Mucosa of stomach (tissue), 1 donor: ENCODE results near the gene ITGB4.
"Not testable (repeated sequence)": the region's sequence is repeated elsewhere in the genome, so short reads cannot be mapped to it uniquely, and the experiment has no call there.

Experiments
- H3K27me3 ChIP-seq: one replicate; pipeline ENCODE4 v1.7.0; 2013; ENCODE audit warnings: mild to moderate bottlenecking, low read length; ENCODE audit not compliant: control insufficient read depth, insufficient read depth
- H3K36me3 ChIP-seq: one replicate; pipeline ENCODE4 v1.7.0; 2013; ENCODE audit warnings: low read length; ENCODE audit not compliant: control insufficient read depth, insufficient read depth
- H3K4me1 ChIP-seq: one replicate; pipeline ENCODE4 v1.7.0; 2013; ENCODE audit warnings: mild to moderate bottlenecking, low read length; ENCODE audit not compliant: control insufficient read depth, insufficient read depth
- H3K4me3 ChIP-seq: one replicate; pipeline ENCODE4 v1.7.0; 2013; ENCODE audit warnings: low read length
- H3K9ac ChIP-seq: one replicate; pipeline ENCODE4 v1.7.0; 2013; ENCODE audit warnings: mild to moderate bottlenecking, low read length, moderate library complexity
- H3K9me3 ChIP-seq: one replicate; pipeline ENCODE4 v1.7.0; 2013; ENCODE audit warnings: mild to moderate bottlenecking, low read length, moderate library complexity; ENCODE audit not compliant: control insufficient read depth
- donor health status: Pancreatic carcinoma.

Gene ITGB4

GRCh38 chr17:75759457-75759856, 38.2 kb downstream of the ITGB4 start:
- Histone ChIP-seq H3K4me1 (peaks cover 16% of the 10 kb centered on the region), H3K4me3 (no peak overlapping the region), H3K9me3 (no peaks in the 10 kb centered on the region), H3K36me3 (peaks cover 24% of the 10 kb centered on the region), H3K9ac (no peak overlapping the region), H3K27me3 (no peaks in the 10 kb centered on the region)

DNA sequence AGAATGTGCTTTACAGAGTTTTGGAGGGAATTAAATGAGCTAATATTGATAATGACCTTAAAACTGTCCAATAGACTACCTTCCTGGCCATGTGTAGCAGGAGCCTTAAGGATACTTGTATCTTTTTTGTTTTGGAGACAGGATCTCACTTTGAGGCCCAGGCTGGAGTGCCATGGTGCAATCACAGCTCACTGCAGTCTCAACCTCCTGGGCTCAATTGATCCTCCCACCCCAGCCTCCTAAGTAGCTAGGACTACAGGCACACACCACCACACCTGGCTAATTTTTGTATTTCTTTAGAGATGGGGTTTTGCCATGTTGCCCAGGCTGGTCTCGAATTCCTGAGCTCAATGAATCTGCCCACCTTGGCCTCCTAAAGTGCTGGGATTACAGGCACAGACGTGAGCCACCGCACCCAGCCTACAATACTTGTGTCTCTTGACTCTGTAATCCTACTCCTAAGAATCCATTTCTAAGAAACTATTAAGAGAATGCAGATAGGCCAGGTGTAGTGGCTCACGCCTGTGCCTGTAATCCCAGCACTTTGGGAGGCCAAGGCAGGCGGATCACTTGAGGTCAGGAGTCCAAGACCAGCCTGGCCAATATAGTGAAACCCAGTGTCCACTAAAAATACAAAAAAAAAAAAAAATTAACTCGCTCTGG, 38.9 kb downstream of the ITGB4 start:
- Histone ChIP-seq H3K36me3 (peaks cover 24% of the 10 kb centered on the region), H3K4me1 (peaks cover 20% of the 10 kb centered on the region)
- not testable (repeated sequence) for H3K9ac ChIP-seq, H3K27me3 ChIP-seq, H3K9me3 ChIP-seq, H3K4me3 ChIP-seq

DNA sequence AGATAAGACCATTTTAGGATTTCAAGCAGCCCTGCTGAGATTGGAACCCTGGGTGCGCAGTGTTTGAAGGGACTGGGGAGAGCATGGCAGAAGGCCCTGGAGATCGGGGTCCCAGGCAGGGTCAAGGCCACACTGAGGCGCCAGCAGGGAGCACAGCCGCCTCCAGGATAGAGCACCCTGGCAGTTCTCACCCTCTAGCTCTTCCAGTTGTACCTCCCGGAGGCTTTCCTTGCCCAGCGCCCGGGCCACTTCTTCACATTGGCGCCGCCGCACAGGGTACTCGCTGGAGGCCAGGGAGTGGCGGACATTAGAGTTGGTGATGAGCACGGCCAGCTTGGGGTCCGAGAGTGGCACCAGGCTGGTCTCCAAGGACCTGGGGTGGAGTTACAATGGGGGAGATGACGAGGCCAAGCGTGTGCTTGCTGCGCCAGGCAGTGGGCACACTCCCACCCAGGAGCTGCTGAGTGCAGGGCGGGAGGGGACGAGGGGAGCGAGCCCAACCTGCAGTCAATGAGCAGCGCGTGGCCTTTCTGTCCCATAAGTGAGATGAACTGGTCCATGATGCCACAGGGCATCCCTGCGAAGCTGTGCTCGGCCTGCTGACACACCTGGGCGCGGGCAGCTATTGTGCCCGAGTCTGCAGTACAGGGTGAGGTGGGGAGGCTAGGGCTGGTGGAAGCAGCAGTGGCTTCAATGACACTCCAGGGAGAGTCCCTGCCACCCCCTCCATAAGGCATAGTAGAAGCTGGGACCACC, 41.4 kb downstream of the ITGB4 start:
- peaks cover under 1% of the 10 kb centered on the region for H3K36me3 ChIP-seq
- no peaks in the 10 kb centered on the region for H3K27me3 ChIP-seq
- no peaks in the 10 kb centered on the region for H3K9me3 ChIP-seq
- H3K9ac ChIP-seq, result no peak overlapping the region
- no peak overlapping the region for H3K4me3 ChIP-seq
- H3K4me1 ChIP-seq, result peaks cover 20% of the 10 kb centered on the region

- Histone ChIP-seq H3K4me3 (no peak overlapping the region), H3K27me3 (no peaks in the 10 kb centered on the region), H3K36me3 (no peaks in the 10 kb centered on the region), H3K9me3 (no peaks in the 10 kb centered on the region), H3K4me1 (peaks cover 20% of the 10 kb centered on the region), H3K9ac (no peak overlapping the region)
Measured at GRCh38 chr17:75763269-75763607, 42.0 kb downstream of the ITGB4 start.

DNA sequence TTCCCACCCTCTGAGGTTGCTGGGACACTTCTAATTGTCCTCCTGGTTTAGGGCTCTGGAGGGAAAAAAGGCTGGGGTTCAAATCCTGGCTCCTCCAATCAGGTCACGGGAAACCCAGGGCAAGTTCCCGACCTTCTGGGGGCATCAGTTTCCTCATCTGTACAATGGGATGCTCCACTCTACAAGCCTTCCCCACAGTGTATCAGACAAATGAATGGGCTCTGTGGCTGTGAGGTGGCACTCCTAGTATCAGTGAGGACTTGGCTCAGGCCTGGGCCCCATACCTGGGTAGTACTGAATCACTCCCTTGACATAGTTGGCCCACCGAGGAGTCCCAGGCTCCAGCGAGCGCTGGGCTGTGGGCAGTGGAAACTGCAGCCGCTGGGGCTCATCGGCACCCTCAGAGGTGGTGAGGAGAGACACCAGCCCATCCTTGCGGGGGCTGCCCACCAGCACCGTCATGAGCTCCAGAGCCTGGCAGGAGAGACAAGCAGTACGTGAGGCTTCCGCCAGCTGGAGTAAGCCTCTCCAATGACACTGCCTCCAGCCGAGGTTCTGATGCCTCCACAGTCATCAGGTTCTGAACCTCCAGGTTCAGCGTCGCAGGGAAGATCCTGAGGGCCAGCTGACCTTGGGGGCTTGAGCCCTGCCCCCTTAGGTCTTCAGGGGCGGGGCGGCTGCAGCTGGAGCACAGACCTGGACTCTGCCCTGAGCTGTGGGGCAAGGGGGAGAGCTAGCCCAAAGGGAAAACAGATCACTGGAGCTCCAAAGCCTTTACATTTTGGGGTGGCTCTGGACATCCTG, 42.6 kb downstream of the ITGB4 start:
- no peaks in the 10 kb centered on the region for H3K36me3 ChIP-seq

DNA sequence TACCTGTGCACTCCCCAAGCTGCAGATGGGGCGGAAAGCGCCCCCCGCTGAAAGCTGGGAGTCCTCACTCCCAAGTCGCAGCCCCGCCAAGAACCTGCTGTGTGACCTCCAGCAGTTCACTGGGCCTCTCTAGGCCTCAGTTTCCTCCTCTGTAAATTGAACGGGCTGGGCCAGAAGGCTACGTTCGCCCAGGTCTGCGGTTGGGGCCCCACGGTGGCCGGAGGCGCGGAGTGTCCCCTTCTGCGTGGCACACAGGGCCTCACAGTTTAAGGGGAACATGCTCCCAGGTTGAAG, 43.1 kb downstream of the ITGB4 start:
- H3K27me3 ChIP-seq, result no peaks in the 10 kb centered on the region
- peak overlapping the region; percentile 19 for H3K4me3 ChIP-seq
- peak overlapping the region; percentile 75 for H3K9ac ChIP-seq
- H3K36me3 ChIP-seq, result no peaks in the 10 kb centered on the region
- H3K9me3 ChIP-seq, result no peaks in the 10 kb centered on the region
- H3K4me1 ChIP-seq, result peaks cover 25% of the 10 kb centered on the region

More for the DNA sequence above, 42.6 kb downstream of the ITGB4 start:
- H3K4me1 ChIP-seq, result peaks cover 20% of the 10 kb centered on the region
- peak overlapping the region; percentile 19 for H3K4me3 ChIP-seq
- no peaks in the 10 kb centered on the region for H3K9me3 ChIP-seq
- H3K9ac ChIP-seq, result peak overlapping the region; percentile 75
- no peaks in the 10 kb centered on the region for H3K27me3 ChIP-seq

GRCh38 chr17:75764711-75765421, 43.6 kb downstream of the ITGB4 start, which contains the start of gene GALK1:
Gene GALK1, minus strand, starts transcription at chr17:75765192. Its CDS starts 56 bp downstream, at chr17:75765136.
- H3K27me3 ChIP-seq, result no peaks in the 10 kb centered on the region
- no peaks in the 10 kb centered on the region for H3K9me3 ChIP-seq
- peak within 1 kb of the TSS; percentile 75 for H3K9ac ChIP-seq
- H3K36me3 ChIP-seq, result no peaks in the 10 kb centered on the region
- peak within 1 kb of the TSS; percentile 19 for H3K4me3 ChIP-seq
- peaks cover 28% of the 10 kb centered on the region for H3K4me1 ChIP-seq

DNA sequence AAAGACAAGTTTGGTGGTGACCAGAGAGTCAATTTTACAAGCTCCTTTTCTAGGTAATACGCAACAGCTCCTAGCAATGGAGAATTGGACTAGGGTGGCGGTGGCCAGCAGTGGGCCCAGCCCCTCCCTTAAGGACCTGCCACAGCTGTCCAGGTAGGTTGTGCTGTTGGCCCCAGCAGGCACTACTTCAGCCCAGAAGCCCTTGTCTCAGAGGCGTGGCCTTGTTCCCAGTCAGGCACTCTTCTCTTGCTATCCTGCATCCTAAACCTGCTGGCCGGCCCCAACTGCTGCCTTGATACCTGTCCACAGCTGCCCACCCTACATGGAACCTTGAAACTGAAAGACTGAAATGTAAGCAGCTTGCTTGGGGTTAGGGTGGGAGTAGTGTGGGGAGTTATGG, 44.7 kb downstream of the ITGB4 start:
- H3K4me3 ChIP-seq, result no peak overlapping the region

GRCh38 chr17:75767881-75768280, 46.6 kb downstream of the ITGB4 start:
- no peaks in the 10 kb centered on the region for H3K36me3 ChIP-seq
- no peak overlapping the region for H3K4me3 ChIP-seq
- H3K9me3 ChIP-seq, result no peaks in the 10 kb centered on the region
- peaks cover 47% of the 10 kb centered on the region for H3K4me1 ChIP-seq
- H3K27me3 ChIP-seq, result no peaks in the 10 kb centered on the region
- H3K9ac ChIP-seq, result no peak overlapping the region

More for the DNA sequence above, 44.7 kb downstream of the ITGB4 start:
- Histone ChIP-seq H3K36me3 (no peaks in the 10 kb centered on the region), H3K4me1 (peaks cover 35% of the 10 kb centered on the region), H3K9ac (no peak overlapping the region), H3K9me3 (no peaks in the 10 kb centered on the region), H3K27me3 (no peaks in the 10 kb centered on the region)

GRCh38 chr17:75769536-75769935, 48.3 kb downstream of the ITGB4 start:
- H3K9me3 ChIP-seq, result no peaks in the 10 kb centered on the region
- no peaks in the 10 kb centered on the region for H3K36me3 ChIP-seq
- H3K9ac ChIP-seq, result no peak overlapping the region
- H3K27me3 ChIP-seq, result no peaks in the 10 kb centered on the region
- peaks cover 34% of the 10 kb centered on the region for H3K4me1 ChIP-seq
- H3K4me3 ChIP-seq, result no peak overlapping the region

- Histone ChIP-seq H3K9me3 (no peaks in the 10 kb centered on the region), H3K36me3 (no peaks in the 10 kb centered on the region), H3K4me3 (no peak overlapping the region), H3K4me1 (peaks cover 27% of the 10 kb centered on the region), H3K27me3 (no peaks in the 10 kb centered on the region), H3K9ac (no peak overlapping the region)
Measured at GRCh38 chr17:75771334-75772281, 50.3 kb downstream of the ITGB4 start.
